ENCODE measurements around the gene ZFR2.

Gene ZFR2

GRCh38 chr19:3873151-3873550, 4.3 kb upstream of the ZFR2 start:
- DNase-seq (ENCODE audit: low read depth), result no peak

- no peak for DNase-seq (ENCODE audit: low read depth)
Observed at GRCh38 chr19:3867971-3868769, 668 bp downstream of the ZFR2 start.

GRCh38 chr19:3866910-3867638, 1.8 kb downstream of the ZFR2 start:
- DNase-seq (ENCODE audit: low read depth), result no peak

- DNase-seq (ENCODE audit: low read depth), result no peak
Observed at GRCh38 chr19:3863648-3864047, 5.2 kb downstream of the ZFR2 start.

GRCh38 chr19:3862826-3863500, 5.9 kb downstream of the ZFR2 start:
- DNase-seq (ENCODE audit: low read depth), result no peak

GRCh38 chr19:3860499-3860898, 8.3 kb downstream of the ZFR2 start:
- no peak for DNase-seq (ENCODE audit: low read depth)

- DNase-seq (ENCODE audit: low read depth), result no peak
Observed at GRCh38 chr19:3857449-3858003, 11.3 kb downstream of the ZFR2 start.

- no peak for DNase-seq (ENCODE audit: low read depth)
Observed at GRCh38 chr19:3855320-3855719, 13.5 kb downstream of the ZFR2 start.

- DNase-seq (ENCODE audit: low read depth), result no peak
Observed at GRCh38 chr19:3852614-3853254, 16.1 kb downstream of the ZFR2 start.

- DNase-seq (ENCODE audit: low read depth), result no peak
Observed at GRCh38 chr19:3852177-3852511, 16.7 kb downstream of the ZFR2 start.

GRCh38 chr19:3851254-3852176, 17.3 kb downstream of the ZFR2 start:
- DNase-seq (ENCODE audit: low read depth), result no peak

- no peak for DNase-seq (ENCODE audit: low read depth)
Observed at GRCh38 chr19:3850320-3850972, 18.4 kb downstream of the ZFR2 start.

- DNase-seq (ENCODE audit: low read depth), result no peak
Observed at GRCh38 chr19:3849787-3850186, 19.1 kb downstream of the ZFR2 start.

GRCh38 chr19:3849092-3849491, 19.7 kb downstream of the ZFR2 start:
- DNase-seq (ENCODE audit: low read depth), result no peak

GRCh38 chr19:3844596-3844995, 24.2 kb downstream of the ZFR2 start:
- no peak for DNase-seq (ENCODE audit: low read depth)

GRCh38 chr19:3842948-3843347, 25.9 kb downstream of the ZFR2 start:
- DNase-seq (ENCODE audit: low read depth), result no peak

GRCh38 chr19:3840804-3841203, 28.0 kb downstream of the ZFR2 start:
- no peak for DNase-seq (ENCODE audit: low read depth)

- DNase-seq (ENCODE audit: low read depth), result no peak
Observed at GRCh38 chr19:3839941-3840340, 28.9 kb downstream of the ZFR2 start.

- DNase-seq (ENCODE audit: low read depth), result no peak
Observed at GRCh38 chr19:3838661-3839060, 30.2 kb downstream of the ZFR2 start.

- no peak for DNase-seq (ENCODE audit: low read depth)
Observed at GRCh38 chr19:3837922-3838321, 30.9 kb downstream of the ZFR2 start.

- DNase-seq (ENCODE audit: low read depth), result no peak
Observed at GRCh38 chr19:3837332-3837731, 31.5 kb downstream of the ZFR2 start.
